Mucosa of descending colon (tissue), 3 donors: ENCODE results near the gene SLIT3. TPM values are rescaled to one million over a fixed set of nuclear protein-coding genes. Genes with fewer than 3 reads are reported as not detected.

Experiments used
- ATAC-seq: fragments of 200-7000 bp; cut with Tn5 transposase; one replicate; pipeline ENCODE4 v1.9.1; 2020; ENCODE audit warnings: mild to moderate bottlenecking, moderate library complexity
- DNase-seq, 3 donors: peaks; one replicate each; pipeline ENCODE4 v3.0.0-alpha.2; 2020
- H3K36me3 ChIP-seq: fragments of 200-600 bp; one replicate; pipeline ENCODE4 v1.8.0; 2021; ENCODE audit warnings: low read depth, mild to moderate bottlenecking
- H3K4me1 ChIP-seq: fragments of 200-600 bp; one replicate; pipeline ENCODE4 v1.8.0; 2021; ENCODE audit warnings: low read depth, mild to moderate bottlenecking
- H3K4me3 ChIP-seq: fragments of 200-600 bp; one replicate; pipeline ENCODE4 v1.8.0; 2021; ENCODE audit warnings: mild to moderate bottlenecking
- H3K9me3 ChIP-seq: fragments of 200-600 bp; one replicate; pipeline ENCODE4 v1.8.0; 2021; ENCODE audit warnings: mild to moderate bottlenecking
- CTCF ChIP-seq: fragments of 200-600 bp; IDR thresholded peaks from one replicate; pipeline ENCODE4 v1.8.0; 2022; ENCODE audit warnings: antibody characterized with exemption, mild to moderate bottlenecking
- intact Hi-C, 2 donors: fragments of 100-400 bp; cut with DNase I in 1 of 2; cut with micrococcal nuclease in 1 of 2; formaldehyde crosslinking; loops; one replicate each; pipeline versions ENCODE4 v1.11.0 to v1.11.1; 2022; cut with DNase I, micrococcal nuclease
- total RNA-seq, 3 donors: library from RNA; stranded (reverse); fragmentation: NEBNext Ultra II Directional in 2 of 3; extraction: Animal tissue kit (Norgen Biotek cat#: 25700) in 2 of 3; gene quantifications; one replicate each; pipeline versions ENCODE4 v1.2.1 to v1.2.4, GENCODE V29; 2021 to 2023
- donor health status: DM: no; HTN: no; CAD: no; lungs with moderate emphysema.
- donor health status: DM: no; HTN: no; CAD: no.
- donor health status: DM: no; HTN: yes; CAD: no.

The SLIT3 gene
- total RNA-seq, 3 donors from 2014 or later, result 4.2 to 25.5 (median 16.1) TPM

- H3K36me3 ChIP-seq, result no peaks in the 10 kb centered on the region
- no peaks in the 10 kb centered on the region for H3K4me1 ChIP-seq
- H3K9me3 ChIP-seq, result no peaks in the 10 kb centered on the region
- intact Hi-C loops, result no loop called here
- TF ChIP-seq CTCF, result no peak
- H3K4me3 ChIP-seq, result no peak overlapping the region
- ATAC-seq (no peak), DNase-seq (no peak)
These were observed 228.7 kb downstream of the SLIT3 start for GRCh38 chr5:169072233-169072632.

GRCh38 chr5:169070413-169070812, 230.5 kb downstream of the SLIT3 start:
- ATAC-seq (peak; percentile 25), DNase-seq (no peak)
- no peak for TF ChIP-seq CTCF
- Histone ChIP-seq H3K4me3 (no peak overlapping the region), H3K4me1 (no peaks in the 10 kb centered on the region), H3K9me3 (no peaks in the 10 kb centered on the region), H3K36me3 (no peaks in the 10 kb centered on the region)
- intact Hi-C loops, result no loop called here

- H3K4me3 ChIP-seq, result no peak overlapping the region
- H3K4me1 ChIP-seq, result no peaks in the 10 kb centered on the region
- no peak for ATAC-seq
- H3K36me3 ChIP-seq, result no peaks in the 10 kb centered on the region
- intact Hi-C loops, result no loop called here
- H3K9me3 ChIP-seq, result no peaks in the 10 kb centered on the region
- no peak for TF ChIP-seq CTCF
- DNase-seq, result no peak
These were observed 233.2 kb downstream of the SLIT3 start for GRCh38 chr5:169067751-169068173.

GRCh38 chr5:169065400-169065799, 235.5 kb downstream of the SLIT3 start:
- intact Hi-C loops, result no loop called here
- ATAC-seq, result no peak
- no peaks in the 10 kb centered on the region for H3K9me3 ChIP-seq
- no peaks in the 10 kb centered on the region for H3K4me1 ChIP-seq
- no peak for DNase-seq
- H3K4me3 ChIP-seq, result no peak overlapping the region
- H3K36me3 ChIP-seq, result no peaks in the 10 kb centered on the region
- no peak for TF ChIP-seq CTCF

GRCh38 chr5:169064093-169064492, 236.8 kb downstream of the SLIT3 start:
- TF ChIP-seq CTCF, result no peak
- Histone ChIP-seq H3K9me3 (no peaks in the 10 kb centered on the region), H3K4me1 (no peaks in the 10 kb centered on the region), H3K36me3 (no peaks in the 10 kb centered on the region), H3K4me3 (no peak overlapping the region)
- intact Hi-C loops, result no loop called here
- DNase-seq (no peak), ATAC-seq (no peak)

- intact Hi-C loops, result no loop called here
- Histone ChIP-seq H3K4me1 (no peaks in the 10 kb centered on the region), H3K9me3 (no peaks in the 10 kb centered on the region), H3K36me3 (no peaks in the 10 kb centered on the region), H3K4me3 (no peak overlapping the region)
- ATAC-seq (no peak), DNase-seq (no peak)
- no peak for TF ChIP-seq CTCF
These were observed 237.5 kb downstream of the SLIT3 start for GRCh38 chr5:169063316-169063953.
